Fibroblast of upper back skin (primary cell): ENCODE results near the gene BBS9.
A peak's percentile ranks its signal among the peaks of the same experiment; 100 is the strongest.
"Not testable (repeated sequence)": the region's sequence is repeated elsewhere in the genome, so short reads cannot be mapped to it uniquely, and the experiment has no call there.

Experiments
- DNase-seq: peaks from one replicate; pipeline ENCODE4 v3.0.0-alpha.2; 2013

Gene BBS9

DNA sequence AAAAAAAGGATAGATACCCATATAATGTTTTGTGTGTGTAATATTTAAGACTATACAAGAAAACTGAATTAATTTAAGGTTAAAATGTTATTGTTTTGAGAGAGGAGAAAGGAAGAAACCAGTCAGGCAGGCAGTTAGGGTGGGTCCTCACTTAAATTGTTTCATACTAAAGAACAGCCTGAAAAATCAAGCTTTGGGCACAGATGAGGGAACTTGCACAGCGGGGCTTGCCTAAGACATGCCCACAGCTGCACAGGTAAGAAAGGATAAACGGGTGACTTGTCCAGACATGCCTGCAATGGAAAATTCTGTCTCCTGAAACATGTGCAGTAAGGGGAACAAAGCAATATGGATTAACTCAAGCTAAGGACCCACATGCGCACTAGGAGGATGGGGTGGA is 158.4 kb downstream of the BBS9 start:
- DNase-seq: no peak

DNA sequence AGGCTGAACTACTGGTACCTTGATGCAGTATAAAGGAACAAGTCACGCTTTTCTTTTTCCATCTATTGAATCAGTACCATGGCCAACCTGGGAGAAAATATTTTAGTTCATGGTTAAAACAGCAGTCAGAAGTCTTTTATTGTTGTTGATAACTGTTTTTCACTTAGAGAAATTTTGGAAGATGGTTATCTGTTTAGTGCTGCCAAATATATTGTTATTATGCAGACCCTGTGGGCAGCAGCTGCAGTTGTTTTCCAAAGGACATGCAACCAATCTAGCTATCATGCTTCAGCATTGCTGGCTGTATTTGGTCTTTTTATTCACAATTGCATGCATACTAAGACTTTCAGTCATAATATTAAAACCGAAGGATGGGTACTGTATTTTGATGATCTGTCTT is 169.5 kb downstream of the BBS9 start:
- no peak for DNase-seq

DNA sequence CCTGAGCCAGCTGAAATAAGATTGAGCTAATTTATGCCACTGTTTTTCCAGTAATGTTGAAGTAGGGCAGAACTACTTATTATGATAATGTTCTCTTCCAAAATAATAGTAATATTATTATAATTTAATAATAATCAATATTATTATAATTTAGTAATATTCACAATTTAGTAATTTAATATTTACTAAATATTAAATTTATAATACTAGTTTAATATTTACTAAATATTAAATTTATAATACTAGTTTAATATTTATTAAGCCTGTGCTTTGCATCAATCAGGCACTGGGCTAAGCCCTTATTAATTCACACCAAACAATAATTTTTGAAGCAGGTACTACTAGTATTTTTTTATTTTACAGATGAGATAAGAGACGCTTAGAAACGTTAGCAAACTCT is 170.1 kb downstream of the BBS9 start:
- no peak for DNase-seq

DNA sequence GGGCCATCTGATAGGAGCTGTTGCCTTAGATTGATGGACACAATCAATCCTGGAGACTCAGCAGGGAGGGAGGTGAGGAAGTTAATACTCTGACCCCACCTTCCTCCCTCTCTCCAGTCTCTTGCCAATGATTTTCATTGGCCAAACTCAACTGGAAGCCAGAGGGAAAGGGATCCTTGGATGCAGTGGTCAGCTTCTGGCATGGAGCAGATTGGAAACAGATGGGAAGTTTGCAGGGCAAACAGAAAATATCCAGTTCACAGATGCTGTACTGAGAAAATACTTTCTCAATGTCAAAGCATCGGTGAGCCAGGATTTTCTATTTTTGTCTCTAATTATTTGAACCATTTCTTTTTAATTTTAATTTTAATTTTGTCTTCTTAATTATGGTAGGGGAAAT is 170.8 kb downstream of the BBS9 start:
- DNase-seq: no peak

DNA sequence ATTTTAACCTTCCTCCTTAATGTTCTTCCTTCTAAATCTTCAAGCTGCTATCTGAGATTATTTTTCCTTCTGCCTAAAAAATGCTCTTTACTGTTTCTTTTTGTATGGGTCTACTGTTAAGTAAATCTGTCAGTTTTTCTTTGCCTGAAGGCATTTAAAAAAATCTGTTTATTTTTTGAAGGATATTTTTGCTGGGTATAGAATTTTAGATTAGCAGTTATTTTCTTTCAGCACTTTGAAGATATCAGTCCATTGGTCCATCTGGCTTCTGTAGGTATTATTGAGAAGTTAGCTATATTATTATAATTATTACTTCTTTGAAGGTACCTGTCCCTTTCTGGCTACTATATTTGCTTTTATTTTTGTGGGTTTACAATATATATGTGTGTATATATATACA is 171.4 kb downstream of the BBS9 start:
- DNase-seq: no peak

DNA sequence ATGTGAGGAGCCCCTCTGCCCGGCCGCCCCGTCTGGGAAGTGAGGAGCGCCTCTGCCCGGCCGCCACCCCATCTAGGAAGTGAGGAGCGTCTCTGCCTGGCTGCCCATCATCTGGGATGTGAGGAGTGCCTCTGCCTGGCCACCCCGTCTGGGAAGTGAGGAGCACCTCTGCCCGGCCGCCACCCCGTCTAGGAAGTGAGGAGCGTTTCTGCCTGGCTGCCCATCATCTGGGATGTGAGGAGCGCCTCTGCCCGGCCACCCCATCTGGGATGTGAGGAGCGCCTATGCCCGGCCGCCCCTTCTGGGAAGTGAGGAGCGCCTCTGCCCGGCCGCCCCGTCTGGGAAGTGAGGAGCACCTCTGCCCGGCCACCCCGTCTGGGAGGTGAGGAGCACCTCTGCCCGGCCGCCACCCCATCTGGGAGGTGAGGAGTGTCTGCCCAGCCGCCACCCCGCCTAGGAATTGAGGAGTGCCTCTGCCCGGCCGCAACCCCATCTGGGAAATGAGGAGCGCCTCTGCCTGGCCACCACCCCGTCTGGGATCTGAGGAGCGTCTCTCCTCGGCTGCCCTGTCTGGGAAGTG is 174.7 kb downstream of the BBS9 start:
- not testable (repeated sequence) for DNase-seq

DNA sequence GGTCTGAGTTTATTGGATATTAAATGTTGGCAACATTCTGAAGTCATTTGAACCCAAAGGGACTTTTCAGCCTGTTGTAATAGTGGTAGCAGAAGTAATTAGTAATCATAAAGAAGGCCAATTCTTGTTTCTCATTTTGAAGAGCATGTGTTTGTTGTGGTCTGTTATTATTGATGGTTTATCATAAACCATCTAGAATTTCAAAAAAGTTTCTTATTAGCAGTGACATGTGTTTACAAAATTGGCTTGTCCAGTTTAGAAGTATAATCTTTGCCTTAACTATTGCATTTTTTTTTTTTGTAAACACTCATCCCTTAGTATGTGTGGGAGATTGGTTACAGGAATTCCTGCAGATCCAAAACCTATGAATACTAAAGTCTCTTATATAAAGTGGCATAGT is 177.8 kb downstream of the BBS9 start:
- no peak for DNase-seq

DNA sequence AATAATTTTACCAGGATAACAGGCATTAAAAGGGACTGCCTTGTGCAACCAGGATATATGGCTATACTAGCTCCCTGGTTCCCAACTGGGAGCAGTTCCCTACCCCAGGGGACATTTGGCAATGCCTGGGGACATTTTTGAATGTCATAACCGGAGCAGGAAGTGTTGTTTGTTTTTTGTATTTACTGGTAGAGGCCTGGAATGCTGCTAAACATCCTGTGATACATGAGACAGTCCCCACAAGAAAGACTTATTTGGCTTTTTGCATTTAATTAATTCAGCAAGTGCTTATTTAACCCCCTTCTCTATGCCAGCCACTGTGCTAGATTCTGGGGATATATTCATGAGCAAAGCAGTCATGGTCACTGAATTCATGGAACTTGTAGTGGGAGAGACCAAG is 181.2 kb downstream of the BBS9 start:
- no peak for DNase-seq

DNA sequence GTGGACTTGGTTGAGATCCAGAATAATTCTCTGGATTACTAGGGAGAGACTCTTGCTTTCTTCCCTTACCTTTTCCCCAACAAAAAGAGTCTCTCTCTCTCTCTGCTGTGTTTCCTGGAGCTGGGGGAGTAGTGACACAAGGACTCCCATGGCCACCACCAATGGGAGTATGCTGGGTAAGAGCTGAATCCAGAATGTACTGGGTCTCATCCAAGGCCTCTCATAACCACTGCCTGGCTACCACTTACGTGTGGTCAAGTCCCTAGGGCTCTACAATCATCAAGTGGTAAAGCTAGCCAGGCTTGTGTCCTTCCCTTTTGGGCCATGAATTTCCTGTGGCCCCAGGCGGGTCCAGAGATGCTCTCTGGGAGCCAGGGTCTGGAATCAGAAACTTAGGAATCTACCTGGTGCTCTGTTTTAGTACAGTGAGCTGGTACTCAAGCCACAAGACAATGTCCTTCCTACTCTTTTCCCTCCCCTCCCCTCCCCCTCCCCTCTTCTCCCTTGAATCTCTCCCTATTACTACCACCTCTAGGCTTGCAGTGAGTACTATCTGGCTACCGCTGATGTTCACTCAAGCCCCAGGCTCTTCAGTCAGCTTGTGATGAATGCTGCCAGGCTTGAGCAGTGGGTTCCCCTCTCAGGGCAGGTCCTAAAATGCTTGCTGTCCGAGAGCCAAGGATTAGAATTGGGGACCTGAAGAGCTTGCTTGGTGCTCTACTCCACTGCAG is 196.6 kb downstream of the BBS9 start:
- peak; percentile 4 for DNase-seq

DNA sequence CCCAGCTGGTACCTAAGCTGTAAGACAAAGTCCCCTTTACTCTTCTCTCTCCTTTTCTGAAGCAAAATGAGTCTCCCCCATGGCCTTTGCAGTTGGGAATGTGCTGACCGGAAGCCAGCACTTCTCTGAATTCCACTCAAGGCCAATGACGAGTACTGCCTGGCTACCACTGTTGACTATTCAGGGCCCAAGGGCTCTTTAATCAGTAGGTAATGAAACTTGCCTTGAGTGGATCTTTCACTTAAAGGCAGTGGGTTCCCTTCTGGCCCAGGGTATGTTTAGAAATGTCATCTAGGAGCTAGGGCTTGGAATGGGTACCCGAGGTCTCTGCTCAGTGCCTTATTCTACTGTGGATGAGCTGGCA is 197.1 kb downstream of the BBS9 start:
- DNase-seq: no peak

DNA sequence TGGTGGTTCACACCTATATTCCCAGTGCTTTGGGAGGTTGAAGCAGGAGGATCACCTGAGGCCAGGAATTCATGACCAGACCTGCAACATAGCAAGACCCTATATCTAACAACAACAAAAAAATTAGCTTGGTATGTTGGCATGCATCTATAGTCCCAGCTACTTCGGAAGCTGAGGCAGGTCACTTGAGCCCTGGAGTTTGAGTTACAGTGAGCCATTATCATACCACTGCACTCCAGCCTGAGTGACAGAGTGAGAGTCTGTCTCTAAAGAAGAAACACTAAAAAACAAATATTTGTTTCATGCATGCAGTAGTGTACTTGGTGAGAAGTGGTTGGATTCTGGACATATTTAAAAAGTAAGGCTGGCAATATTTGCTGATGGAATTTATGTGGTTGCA is 198.1 kb downstream of the BBS9 start:
- DNase-seq: no peak

DNA sequence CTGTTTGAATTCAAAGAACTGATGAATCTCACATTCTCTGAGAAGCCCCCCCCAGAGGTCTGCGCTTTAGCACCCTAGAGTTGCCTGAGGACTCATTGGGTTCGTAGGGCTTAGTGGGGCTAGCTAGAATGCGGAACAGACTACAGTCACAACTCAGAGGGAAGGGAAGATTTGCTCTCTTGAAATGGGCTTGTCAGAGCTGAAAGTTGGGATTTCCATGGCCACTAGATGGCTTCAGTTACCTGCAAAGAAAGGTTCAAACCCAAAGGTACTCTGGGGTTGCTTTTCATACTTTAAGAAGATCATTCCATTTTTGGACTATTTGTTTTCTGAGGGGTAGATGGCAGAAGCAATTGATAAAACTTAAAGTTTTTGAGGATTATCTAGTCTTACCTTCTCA is 205.0 kb downstream of the BBS9 start:
- DNase-seq: peak; percentile 15

DNA sequence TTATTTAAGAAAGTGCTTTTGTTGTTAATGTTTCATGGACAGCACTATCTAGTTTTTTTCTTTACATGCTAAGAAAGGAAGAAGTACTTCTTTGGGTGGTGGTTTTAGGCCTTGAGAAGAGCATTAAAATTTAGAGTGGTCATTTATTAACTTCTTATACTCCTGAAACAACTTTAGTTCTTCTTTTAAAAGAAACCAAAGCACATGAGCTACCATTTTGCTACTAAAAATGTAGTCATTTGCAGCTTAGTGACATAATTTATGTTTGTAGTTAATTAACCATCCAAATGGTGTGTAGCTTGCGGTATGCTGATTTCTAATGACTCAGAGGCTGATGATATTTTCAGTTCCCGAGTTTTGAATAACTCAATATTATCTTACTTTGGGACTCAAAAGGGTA is 207.5 kb downstream of the BBS9 start:
- DNase-seq: no peak

DNA sequence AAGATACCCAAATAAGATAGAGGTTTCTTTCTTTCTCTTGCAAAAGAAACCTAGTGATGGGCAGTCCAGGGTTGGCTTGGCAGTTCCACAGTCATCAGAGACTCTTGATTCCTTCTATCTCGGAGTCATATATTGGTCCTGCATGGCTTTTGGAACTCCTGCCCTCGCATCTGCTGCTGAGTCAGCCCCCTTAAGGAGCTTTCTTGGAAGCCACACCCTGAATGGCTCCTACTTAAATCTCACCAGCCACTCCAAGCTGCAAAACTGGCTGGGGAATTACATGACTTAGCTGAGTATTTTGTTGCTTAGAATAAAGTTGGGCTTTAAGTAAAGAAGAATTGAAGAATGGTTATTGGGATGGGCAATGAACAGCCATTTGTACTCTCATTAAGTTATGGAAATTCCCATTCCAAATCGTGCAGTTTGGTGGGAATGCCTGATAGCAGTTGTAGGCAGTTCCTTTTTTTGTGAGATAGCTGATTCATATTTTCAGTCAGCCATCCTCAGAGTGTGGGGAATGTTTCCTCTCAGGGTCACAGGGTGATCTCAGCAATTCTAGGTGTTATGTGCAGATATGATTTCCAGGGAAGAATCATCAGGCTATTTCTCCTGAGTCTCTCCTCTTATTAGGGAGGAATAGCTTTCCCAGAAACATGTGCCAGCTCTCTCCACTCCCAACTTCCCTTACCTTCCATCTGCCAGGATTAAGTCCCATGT is 209.9 kb downstream of the BBS9 start:
- DNase-seq: no peak

DNA sequence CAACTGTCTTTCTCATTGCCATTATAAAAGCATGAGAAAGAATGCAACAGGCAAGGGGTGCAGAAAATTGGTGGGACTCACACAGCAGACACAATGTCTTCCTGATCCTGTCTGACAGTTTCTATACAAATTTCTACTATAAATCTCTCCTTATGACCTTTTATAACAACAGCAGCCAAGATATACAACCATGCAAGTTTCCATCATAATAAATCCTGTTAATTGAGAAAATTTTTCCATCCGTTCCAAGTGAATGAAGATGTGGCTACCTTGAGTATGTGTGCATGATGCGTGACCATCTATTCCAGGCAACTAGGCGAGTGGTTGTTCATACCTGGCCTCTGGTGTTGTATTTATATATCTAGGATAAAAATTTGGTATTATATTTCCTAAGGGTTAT is 216.7 kb downstream of the BBS9 start:
- no peak for DNase-seq

DNA sequence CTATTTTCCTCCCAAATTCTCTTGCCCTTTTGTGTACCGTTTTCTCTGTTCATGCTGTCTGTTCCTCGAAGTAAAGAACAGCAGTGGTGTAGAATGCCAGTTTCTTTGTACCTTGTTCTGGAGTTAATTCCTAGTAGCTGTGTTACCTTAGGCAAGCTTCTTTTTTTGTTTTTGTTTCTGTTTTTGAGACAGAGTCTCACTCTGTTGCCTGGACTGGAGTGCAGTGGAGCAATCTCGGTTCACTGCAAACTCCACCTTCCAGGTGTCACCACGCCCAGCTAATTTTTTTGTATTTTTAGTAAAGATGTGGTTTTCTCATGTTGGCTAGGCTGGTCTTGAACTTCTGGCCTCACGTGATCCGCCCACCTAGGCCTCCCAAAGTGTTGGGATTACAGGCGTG is 221.2 kb downstream of the BBS9 start:
- no peak for DNase-seq

DNA sequence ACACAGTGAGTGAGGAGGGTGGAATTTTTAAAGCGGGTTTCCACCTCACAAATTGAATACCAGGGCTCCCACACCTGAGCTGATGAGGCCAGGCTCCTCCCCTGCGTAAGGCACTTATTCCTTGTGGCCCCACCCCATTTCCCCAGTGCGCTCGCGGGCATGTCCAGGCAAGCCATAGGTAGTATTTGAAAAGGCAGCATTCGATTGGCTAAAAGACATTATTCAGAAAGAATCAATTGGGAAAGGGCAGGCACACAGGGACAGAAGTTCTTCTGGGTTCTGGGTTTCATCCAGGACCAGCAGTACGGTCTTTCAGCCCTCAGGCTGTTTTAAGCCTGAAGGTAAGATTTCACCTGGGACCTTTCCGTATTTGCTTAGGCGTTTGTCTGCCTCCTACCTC is 222.3 kb downstream of the BBS9 start:
- no peak for DNase-seq

DNA sequence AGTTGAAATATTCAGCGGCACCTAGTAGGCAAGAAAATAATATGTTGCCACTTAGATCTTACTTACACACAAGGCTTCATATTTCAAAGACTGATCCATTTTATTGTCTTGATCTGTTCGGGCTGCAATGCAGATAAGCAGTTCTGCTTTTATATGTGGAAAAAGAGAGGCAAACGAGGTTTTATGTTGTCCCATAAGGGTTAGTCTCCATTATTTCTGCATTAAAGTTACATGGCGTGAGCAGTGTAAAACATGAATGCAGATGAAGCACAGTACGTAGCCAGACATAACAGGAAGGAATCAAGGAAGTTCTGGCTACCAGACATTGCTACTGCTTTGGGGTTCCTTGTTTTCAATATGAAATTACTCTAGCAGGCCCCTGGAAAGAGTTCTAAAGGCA is 224.8 kb downstream of the BBS9 start:
- no peak for DNase-seq

DNA sequence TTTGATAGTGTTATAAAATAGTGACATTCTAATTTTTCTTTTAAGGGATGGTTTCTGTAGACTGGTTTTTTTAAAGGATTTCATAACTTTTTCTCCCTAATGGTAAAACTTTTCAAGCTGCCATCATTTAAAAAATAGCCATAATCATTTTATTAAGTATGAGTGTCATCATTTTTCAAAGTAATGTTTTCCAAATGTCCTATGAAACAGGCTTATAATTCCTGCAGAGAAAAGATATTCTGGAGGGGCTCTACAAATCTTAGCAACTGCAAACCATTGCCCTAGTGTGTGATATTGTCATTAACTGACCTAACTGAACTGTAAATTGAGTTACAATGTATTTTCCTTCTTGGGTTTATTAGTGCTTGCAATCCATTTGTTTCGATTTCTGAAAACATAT is 226.0 kb downstream of the BBS9 start:
- DNase-seq: no peak

DNA sequence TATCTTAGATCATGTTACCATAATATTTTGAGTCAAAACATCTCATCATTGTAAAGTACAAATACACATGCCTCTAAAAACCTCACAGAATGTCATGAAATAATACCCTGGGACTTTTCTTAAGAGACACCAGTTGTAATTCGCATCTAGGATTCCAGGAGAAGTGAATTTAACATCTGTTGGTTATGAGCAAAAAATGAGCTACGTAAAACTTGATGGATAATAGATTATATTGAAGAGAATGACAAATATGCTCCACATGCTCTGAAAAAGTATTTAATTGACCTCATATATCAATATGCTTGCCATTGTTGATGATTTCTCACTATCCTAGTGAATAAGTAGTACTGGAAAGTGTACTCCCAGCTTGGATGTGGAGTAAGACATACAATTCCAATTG is 227.0 kb downstream of the BBS9 start:
- DNase-seq: no peak

DNA sequence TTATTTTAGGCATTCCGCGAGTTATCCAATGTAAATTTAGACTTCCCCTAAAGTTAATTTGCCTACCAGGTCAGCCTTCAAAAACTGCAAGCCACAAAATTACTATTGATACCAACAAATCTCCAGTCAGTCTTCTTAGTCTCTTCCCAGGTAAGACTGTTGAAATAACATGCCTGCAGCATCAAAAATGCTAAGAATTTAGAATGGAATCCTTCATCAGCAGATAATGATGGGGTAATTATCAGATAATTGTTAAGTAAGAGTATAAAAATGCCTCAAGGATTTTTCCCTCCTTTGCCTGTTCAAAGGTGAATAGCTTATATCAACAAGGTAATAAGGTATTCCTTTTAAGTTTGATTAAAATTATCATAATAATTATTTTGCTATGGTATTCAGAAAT is 228.5 kb downstream of the BBS9 start:
- no peak for DNase-seq

DNA sequence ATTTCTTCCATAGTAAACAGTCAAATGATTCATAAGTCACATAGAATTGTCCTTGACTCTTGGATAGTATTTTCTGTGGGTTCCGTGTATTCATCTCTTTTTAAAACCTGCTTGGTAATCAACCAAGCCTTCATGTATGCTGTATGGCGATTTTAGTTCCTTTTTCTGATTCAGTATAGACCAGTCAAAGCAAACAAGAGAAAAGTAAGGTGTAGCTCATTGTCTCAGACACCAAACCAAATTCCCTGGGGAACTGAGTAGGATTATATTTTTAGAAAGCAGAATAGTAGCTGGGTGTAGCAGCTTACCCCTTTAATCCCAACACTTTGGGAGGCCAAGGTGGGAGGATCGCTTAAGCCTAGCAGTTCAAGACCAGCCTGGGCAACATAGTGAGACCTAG is 240.5 kb downstream of the BBS9 start:
- no peak for DNase-seq

DNA sequence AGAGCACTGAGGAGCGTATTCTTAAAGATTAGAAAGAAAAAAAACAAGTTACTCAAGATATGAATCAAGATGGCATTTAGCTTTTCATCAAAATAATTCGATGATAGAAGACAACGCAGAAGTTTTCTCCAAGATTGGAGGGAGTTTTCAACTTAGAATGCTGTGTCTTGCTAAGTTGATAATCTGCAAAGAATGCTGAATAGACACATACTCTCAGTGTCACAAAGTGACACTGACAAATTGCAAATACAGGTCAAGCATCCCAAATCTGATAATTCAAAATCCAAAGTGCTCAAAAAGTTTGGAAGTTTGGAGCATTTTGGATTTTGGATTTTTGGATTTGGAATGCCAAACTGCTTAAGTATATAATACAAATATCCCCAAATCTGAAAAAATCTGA is 243.8 kb downstream of the BBS9 start:
- no peak for DNase-seq

DNA sequence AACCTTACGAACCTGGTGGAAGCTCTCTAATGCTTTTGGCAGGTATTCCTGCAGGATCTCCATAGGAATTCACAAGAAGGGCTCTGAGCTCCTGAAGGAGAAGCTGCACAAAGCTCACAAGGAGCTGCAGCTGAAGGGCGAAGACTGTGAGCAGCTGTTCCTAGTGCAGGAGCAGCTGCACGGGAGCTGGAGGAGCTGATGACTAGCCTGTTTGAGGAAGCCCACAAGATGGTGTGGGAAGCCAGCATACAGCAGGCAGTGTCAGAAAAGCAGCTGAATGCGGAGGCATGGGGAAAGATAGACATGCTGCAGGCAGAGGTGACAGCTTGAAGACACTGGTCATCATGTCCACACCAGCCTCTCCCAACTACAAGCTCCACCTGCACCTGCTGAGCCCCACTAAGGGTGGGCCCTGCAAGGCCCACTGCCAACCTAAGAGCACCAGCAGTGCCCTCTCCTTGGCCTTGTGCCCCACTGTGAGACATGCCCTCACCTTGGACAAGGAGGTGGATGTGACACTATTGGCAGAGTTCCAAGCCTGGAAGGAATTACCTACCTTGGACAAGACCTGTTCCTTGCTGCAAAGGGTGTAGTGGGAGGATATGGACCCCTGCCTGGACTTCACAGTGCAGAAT is 250.6 kb downstream of the BBS9 start:
- DNase-seq: no peak
